ENCODE data around the gene MBNL3.
"Not testable (repeated sequence)": the region's sequence is repeated elsewhere in the genome, so short reads cannot be mapped to it uniquely, and the experiment has no call there.

The MBNL3 gene

DNA sequence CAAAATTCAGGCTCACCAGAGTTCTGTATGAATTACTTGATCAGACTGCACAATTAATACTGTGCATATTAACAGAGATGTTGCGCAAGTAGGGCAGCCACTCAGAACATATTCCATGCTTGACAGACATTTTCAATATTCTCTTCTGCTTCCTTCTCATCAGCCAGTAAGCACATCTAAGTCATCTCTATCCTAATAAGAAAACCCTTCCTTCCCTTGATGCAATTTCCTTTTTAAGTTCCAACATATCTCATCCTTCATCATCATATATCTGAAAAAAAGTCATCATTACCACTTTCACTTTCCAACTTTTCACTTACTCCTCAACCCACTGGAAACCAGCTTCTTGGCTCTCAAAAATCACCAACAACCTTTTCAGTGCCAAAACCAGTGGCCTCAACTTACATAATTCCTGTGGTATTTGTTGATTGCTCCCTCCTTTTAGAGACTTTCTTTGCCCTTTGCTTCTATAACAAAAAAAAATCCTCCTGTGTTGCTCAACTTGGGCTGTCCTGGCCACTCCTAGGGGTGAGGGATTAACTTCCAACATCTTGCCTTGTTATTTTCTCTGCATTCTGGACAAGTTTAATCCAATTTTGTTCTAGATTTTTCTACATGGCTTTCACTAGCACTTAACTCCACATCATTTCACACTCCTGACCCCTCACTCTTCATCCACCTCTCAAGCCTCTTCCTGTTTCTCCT lies 14.1 kb downstream of the MBNL3 start:
- no peak for DNase-seq (ENCODE audit: low spot score)

DNA sequence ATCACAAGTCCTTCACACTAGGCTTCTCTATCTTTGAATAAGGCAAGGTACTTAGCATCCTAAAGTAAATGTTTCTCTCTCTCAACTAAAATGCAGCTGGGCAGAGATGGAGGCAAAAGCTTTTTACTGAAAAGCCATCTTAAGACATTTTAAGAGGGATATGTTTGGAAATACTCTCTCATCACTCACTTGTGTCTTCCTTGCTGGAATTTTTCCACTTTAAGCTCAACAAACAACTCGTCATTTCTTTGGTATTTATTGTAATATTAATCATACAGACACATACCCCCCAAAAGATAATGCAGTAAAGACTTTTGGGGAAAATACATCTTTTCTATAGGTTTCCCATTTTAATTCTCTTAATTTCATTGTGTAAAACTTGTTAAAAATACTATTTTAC lies 16.4 kb downstream of the MBNL3 start:
- DNase-seq (ENCODE audit: low spot score): no peak

DNA sequence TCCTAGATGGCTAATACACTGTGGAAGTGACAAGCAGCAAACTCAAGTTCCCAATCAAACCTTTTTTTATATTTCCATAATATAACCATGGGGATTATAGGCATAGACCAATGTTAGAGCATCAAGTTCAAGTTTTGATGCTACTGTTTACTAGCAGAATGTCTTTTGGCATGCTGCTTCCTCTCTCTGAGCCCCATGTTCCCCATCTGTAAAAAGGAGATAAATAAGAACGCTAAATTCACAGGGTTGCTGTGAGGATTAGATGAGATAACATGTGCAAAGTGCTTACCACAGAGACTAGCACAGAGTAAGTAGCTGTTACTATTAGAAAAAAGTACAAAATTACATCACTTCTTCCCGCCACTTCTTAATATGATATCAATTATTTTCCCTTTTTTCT lies 18.0 kb downstream of the MBNL3 start:
- DNase-seq (ENCODE audit: low spot score): no peak

DNA sequence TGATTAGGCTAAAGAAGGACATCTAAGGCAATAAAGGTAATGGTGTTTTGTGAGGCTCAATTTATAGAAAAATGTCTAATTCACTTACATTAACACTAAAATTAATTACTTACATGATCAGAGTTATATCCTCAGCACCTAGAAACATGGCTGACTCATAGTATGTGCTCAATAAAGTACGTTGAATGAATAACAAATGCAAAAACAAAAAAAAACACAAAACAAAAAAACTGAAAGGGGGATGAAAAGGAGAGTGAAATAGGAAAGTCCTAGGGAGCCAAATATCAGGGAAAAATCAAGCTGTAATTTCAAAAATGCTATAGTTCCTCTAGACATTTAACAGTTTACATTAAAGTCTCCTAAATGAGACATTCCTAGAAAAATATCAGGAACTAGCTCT lies 18.7 kb downstream of the MBNL3 start:
- DNase-seq (ENCODE audit: low spot score): no peak

DNA sequence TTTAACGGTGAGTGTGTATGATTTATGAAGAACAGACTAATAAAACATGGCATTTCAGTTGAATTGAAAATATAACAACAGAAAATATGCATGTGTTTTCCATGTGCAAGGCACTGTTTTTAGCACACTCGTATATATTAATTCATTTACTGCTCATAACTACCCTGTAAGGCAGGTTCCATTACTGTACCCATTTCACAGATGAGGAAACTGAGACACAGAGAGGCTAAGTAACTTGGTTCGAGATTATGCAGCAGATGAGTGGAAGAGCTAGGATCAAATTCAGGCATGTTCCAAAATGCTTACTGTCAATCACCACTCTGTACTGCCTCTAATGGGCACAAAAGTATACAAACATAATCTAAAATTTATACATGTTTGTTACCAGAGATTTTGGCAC lies 20.4 kb downstream of the MBNL3 start:
- no peak for DNase-seq (ENCODE audit: low spot score)

DNA sequence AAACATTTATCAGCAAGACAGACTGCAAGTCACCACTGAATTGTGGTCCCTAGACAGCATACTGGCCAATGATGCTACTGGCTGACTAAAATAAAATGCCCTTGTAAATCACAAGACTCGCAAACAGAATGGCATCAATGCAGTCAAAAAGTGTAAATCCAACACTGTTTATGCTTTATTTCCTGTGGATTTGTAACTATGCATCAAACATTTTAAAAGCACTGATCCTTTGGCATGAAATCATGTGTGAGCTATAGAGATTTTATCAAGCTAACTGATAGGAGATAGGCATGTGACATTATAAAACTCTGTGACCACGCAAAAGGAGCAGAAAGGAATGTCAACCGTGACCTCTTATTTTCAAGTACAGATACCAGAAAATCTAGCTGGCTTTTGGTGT lies 20.8 kb downstream of the MBNL3 start:
- no peak for DNase-seq (ENCODE audit: low spot score)

DNA sequence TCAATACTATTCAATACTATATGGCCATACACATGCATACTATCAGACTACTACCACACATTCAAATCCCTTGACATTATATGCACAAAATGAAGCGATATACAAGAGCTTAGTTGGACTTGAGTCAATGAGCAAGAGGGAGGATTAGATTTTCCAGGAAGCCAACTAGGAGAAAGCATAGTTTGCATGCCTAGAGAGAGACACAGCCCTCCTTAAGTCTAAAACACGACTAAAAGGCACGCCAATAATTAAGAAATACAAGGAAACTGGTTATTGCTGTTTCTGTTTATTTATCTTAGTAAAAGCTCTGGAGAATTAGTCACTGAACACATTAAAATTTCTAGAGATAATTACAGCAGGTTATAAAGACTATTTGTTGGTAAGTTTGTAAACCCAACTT lies 21.8 kb downstream of the MBNL3 start:
- no peak for DNase-seq (ENCODE audit: low spot score)

DNA sequence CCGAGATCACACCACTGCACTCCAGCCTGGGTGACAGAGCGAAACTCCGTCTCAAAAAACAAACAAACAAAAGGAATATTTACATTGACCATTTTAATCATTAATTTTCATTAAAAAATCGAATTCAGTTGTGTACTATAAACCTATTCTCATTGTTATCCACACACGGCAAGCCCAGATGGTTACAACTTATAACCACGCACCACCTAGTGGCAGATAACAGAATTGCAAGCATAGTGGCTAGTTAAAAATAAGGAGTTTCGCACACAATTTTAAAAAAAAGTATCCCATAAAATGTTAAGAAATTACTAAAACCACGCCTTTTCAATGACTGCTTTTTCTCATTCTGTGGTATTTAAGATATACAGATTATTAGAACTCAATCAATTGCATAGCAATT lies 25.4 kb downstream of the MBNL3 start:
- no peak for DNase-seq (ENCODE audit: low spot score)

DNA sequence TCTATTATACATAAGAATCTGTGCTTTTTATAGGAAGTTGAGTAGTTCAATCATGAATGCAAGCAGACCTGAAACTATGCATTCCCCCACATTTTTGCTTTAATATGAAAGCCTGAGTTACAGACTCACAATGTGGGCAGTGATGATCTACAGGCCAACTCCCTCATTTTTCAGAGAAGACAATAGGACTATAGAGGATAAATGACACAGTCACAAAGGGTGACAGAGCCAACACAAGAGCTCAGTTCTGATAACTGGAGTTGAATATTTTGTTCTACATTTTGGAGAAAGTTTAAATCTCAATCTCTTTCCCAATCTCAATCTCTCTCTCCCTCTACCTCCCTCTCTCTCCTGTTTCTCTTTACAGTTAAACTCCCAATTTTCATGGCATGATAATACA lies 27.0 kb downstream of the MBNL3 start:
- DNase-seq (ENCODE audit: low spot score): no peak

DNA sequence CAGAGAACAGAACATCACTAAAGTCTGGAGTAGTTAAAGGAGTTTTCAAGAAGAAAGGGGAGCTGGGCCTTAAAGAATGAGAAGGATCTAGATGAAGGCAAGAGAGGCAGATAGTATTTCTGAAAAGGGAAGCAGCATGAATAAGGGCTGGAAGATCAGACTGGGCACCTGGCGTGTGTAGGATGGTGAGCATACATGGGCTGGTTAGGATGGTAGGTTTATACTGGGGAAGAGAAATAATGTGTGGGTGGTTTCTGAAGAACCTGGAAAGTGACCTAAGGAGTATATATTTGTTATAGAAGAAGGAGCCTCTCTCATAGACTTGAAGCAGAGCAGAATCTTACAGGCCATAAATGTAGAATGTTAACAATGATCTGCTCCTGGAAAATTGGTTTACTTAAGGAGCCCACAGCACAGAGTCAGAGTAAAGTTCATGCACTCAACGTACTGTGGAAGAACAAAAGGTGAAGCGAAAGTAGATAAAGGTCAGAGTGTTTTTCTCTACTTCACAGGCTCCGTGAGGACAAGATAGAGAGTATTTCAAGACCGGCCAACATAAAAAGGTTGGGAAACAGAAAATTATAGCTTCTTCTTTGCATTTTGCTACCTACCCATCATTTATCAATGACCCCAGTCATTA lies 35.8 kb downstream of the MBNL3 start:
- no peak for DNase-seq (ENCODE audit: low spot score)

DNA sequence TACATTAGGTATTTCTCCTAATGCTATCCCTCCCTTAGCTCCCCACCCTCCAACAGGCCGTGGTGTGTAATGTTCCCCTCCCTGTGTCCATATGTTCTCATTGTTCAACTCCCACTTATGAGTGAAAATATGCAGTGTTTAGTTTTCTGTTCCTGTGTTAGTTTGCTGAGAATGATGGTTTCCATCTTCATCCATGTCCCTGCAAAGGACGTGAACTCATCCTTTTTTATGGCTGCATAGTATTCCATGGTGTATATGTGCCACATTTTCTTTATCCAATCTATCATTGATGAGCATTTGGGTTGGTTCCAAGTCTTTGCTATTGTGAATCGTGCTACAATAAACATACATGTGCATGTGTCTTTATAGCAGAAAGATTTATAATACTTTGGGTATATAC lies 42.9 kb downstream of the MBNL3 start:
- not testable (repeated sequence) for DNase-seq (ENCODE audit: low spot score)

DNA sequence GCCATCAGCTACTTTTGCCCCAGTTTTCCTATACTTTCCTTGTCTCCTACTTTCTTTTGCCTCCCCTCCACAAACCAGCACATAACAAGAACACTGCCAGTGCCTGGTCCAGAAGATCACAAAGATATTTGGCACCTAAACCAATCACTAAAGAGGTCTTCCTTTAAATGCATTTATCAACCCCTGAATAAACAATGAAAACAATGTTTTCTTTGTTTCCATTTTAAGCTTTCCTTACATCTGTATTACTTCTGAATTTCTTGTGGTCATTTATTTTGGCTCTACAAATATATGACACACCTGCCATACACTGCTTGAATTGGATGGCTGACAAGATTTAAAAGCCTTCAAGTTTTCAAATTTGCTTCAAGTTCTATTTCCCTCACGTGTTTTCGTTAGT lies 43.9 kb downstream of the MBNL3 start:
- DNase-seq (ENCODE audit: low spot score): no peak

DNA sequence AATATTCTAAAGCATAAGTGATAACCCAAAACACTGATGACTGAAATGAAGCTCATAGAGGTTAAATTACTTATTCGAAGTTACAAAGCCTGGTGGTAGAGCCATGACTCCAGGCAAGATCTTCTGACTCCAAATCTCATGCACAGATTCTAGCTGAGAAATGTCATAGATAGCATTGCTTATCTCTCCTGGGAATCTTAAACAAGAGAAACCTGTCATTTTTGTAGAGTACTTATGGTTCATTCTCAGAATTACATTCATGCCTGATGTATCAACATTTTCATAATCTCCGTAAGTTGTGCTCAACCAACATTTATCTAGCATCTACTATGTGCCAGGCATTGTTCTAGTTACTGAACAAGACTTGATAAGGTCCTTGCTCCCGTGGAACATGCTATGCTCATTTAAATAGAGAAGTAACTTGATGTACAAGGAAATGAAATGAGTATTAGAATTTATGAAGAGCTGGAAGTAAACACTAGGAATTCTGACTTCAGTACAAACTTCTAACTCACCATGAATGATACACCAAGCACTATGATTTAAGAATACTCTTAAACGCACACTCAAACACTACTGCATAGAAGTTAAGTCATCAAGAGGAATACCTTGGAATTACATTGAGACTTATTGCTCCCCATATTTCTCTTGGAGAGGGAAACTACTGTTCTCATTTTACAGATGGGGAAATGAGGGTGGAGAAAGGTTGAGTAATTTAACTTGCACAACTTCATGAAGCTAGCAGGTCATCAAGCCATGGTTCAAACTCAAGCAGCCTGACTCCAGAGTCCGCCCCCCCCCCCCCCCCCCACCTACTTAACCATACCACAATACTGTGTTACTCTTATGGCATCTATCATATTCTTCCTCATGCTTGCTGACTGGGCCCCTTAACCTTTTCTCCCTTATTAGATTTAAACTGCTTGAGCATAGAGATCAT lies 45.4 kb downstream of the MBNL3 start:
- DNase-seq (ENCODE audit: low spot score): no peak

DNA sequence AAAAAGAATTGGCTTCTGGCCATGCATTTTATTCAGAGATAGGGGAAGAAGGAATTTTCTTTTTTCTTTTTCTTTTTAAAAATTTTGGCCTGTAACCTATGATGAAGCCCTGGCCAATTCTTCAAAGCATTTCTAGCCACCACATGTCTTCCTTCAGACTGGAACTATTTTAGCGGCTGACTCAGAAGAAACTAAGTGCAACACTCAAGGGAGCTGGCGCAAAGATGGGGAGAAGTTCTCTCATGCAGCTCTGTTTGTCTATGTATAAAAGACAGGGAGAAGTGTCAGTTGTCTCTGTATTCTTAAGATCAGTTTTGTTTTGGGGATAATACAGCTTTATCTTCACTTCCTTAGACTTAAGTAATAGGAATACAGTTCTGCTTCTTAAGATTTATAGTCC lies 46.1 kb downstream of the MBNL3 start:
- no peak for DNase-seq (ENCODE audit: low spot score)

DNA sequence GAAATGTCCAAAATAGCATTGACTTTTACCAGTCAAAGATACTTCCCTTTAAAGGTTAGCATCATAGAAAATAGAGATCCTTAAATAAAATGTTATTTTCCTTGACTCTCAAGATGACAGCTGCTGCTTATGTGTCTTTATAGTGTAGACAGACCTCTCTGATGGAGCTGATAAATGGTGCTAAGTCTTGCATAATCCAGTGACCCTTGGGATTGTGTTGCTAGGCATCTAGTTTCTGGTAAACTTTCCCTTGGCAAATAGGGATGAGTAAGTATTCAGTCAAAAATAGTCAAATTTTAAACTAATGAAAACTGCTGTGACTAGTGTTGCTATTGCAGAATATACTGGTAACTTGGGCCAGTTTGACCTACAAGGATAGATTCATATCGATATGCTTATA lies 53.6 kb downstream of the MBNL3 start:
- DNase-seq (ENCODE audit: low spot score): no peak

DNA sequence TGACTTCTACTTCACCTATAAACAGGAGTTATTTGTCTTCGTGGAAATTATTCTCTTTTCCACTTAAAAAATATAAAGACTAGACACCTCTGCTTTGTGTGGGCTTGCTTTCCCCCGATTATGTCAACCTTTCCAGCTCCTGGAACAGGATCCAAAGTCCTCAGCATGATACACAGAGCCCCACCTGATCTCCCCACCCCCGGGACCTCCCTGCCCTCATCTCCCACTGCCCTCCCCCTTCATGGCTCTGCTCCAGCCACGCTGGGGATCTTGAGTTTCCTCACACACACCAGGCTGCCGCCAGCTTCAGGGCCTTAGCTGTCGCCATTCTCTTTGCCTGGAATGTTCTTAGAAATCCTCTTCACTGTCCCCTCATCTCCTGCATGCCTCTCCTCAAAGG lies 55.3 kb downstream of the MBNL3 start:
- DNase-seq (ENCODE audit: low spot score): no peak

DNA sequence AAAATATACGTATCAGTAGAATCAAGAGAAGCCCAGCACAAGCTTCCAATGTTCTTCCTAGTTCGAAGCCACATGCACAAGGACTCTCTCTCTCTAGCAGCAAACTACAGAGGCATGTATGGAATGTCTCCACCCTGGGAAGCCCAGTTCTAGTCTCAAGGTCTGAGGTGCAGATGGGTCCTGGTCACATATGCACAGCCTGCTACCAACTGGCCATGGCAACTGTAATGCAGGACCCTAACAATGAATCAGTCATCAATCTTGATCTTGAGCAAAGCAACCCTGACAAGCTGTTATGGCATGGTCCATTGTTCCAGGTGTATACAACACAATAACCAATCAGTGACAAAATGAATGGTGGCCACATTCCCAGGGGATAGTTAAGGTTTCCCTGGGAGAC lies 55.8 kb downstream of the MBNL3 start:
- DNase-seq (ENCODE audit: low spot score): no peak

DNA sequence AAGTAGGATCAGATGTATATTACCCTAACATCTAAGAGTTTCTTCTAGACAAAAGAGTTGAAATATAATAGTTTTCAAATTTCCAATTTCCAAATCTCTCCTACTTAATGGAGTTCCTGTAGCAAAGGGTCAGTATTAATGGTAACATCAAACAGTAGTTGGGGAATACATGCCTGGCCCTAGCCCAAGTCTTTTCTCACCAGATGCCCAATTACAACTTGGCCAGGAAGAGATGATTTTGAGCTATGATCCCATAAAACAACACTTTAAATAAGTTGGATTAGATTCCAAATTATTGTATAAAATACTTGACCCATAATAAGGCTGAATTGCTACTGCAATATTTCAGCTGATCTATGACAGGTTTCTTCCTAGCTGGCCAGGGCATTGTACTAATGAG lies 59.9 kb downstream of the MBNL3 start:
- no peak for DNase-seq (ENCODE audit: low spot score)

DNA sequence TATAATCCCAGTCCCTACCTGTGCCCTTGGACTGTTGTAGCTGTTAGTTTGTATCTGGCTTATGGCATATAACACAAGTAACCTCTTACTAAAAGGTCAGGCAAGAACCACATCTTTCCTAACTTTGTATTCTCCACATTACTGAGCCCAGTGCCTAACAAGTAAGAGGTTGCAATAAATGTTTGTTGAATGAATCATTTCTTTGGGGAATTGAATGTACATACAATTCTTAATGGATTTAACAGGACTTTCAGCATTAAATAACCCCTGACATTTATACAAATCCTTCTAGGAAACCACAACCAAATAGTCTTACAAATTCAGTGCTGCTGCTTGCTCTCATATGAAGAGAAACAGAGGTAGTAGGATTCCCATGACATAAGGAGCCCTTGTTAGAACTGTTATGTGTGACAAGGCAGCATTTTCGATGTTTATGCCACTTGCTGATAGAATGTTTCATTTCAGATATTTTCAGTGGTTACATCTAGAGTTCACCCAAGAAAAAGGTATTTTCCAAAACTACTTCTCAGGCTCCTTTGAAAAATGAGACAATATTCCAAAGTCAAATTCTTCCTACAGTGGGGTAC lies 62.0 kb downstream of the MBNL3 start:
- peak; percentile 46 for DNase-seq (ENCODE audit: low spot score)

DNA sequence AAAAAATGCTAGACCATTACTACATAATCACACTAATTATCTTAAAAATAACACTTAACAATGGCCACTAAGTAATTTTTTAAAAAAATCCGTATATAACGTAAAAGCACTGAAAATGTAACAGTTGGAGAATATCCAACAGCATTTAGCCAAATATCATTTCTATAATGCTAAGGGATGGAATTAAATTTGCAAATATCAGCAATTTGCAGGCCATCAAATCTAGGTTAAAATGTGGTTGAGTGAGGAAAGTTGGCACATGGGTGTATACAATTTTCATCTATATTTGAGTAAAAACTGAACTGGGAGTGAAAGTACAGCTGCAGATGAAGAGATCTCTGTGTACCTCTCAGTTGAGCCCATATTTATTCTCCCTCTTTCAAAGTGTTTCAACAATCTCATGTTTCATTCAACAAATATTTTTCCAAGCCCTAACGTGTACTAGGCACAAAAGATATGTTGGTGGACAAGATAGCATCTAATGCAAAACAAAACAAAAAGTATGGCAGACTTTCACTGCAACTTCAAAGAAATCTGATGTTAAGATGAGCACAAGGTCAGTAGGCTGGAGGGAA lies 63.0 kb downstream of the MBNL3 start:
- DNase-seq (ENCODE audit: low spot score): no peak

DNA sequence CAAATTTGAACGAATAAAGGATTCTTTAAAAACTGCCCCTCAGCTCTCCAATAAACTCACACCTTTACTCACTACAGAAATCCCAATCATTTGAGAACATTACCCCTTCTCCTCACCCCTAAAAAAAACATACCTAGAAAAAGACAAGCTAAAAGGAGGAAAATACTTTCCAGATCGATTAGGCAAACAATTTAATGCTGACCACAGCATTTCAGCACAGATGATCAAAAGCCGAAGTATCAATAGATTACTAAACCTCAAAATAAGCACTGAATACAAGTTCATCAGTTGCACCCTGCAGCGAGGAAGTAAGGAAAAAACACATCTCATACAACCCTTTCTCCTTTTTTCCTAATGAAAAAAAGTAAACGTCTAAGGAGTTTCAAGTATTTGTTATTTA lies 65.5 kb downstream of the MBNL3 start:
- DNase-seq (ENCODE audit: low spot score): no peak

DNA sequence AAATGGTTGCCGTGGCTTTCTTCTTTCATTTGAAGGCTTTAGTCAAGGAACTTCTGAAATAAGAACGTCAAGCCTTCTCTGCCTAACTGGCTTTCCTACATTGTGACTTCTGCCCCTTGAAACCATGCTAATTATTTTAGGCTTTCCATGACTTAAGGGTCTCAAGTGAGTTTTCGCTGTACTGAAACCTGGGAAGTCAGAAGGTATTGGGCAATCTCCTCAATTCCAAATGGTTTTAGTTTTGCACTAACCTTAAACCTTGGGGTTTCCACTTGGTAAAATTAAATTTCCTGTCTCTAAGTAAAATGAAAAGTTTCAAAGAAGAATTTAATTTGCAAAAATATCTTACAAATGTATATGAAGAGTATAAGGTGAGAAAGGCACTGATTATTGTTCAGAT lies 73.8 kb downstream of the MBNL3 start:
- DNase-seq (ENCODE audit: low spot score): no peak

Data from COLO829 (cell line).